Cortex of kidney (tissue), 1 donor: Measurements from ENCODE around the gene SP8.

Experiments
- DNase-seq: peaks from one replicate; lab custom pipeline; 2025; lab: John Stamatoyannopoulos, UW

The SP8 gene

DNA sequence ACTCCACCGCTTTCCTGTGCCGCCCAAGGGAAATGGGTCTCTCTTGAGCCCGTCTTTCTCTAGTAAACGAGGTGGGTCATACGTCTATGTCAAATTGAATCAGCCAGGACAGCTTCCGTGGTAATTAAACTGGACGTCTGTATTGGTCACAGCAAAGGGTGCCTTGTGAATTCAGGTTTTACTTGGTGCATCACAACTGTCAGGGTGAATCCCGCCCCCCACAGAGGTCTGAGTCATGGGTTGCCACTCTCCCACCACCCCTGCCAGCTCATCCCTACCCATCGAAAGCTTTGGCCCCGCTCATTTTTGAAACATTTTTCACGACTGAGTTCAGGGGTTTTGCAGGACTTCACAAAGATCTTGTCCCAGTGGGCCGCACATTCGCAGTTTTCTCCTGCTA lies 8.0 kb upstream of the SP8 start:
- DNase-seq = no peak

DNA sequence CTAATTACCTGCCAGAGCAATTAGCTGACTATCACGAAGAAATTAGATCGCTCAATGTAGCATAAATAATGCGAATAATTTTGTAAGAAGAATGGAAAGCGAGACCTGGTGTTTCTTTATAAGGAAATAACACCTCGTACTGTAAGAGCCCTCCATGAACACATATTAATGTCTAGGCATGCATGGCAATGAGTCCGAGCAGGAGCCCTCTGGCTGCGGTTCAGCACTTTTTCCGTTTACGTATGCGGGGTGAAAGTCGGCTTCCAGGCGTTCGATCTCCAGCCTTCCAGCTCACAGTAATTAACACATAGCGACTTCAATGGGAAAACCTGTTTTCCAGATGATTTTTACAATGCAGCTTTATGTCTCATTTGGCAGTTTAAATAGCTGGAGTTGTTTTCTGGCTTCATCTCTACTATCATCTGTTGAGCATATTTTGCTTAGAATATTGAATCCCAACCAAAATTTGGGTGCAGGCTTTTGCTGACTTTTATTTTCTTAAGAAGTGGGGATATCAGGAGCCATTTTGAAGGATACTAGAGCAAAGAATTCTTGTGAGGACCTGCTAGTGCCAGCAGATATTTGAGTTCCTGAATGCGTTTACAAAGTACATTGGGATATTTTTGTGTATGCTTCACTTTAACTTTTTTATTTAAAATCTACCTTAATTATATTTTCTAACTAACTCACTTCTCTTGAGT lies 7.2 kb upstream of the SP8 start:
- no peak for DNase-seq

DNA sequence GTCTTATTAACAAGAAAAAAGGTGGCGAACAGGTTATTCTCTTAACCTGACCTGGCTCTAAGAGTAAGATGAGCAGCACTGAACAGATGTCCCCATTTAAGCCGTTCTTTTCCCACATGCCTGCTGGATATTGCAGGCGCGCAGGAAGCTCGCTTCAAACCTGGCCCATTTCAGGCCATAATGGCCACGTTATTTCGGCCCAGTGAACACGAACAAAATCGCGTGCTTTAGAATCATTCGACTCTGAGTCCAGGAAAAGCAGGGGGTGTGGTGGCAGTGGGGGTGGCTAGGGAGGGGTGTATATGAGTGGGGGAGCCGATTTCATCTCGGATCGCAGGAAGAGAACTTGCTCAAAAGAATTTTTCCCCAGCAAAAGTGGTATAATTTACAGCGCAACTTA lies 6.6 kb upstream of the SP8 start:
- DNase-seq = no peak

DNA sequence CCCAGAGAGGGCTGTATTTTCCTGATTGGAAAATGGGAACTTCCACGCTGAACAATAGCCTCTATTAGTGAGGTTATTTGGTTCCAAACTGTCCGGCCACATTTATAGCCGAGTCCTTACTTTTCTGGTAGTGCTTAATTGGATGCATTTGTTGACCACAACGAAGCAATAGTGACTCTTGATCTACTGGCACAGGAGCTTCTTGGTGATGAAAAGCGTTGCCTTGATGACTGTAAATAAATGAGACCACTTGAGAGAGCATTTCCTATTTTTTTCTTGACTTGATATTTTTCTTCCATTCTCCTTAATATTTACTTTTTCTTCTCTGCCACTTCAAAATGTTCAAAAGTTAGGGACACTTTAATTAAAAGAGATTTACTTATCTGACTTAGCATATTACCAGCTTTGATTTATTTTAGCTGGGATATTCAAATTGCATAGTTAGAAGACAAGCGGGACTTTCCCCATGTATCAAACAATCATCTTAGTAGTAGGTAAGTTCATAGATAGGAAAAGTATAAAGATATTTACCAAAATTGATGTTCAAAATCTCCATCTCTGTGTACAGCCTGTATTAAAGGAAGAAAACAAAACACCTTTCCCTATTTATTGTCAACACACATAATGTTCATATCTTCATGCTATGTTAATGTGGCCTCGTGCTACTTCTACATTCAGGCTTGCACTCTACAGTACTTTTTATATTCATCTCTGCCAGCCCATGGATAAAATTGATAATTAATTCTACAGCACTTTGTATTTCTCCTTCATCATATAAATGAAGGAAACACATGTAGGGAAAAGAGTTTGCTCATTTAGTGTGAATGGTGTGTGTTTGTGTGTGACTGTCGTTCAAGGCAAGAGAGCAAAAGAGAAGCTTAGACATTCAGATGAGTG lies 5.1 kb upstream of the SP8 start:
- DNase-seq = no peak

DNA sequence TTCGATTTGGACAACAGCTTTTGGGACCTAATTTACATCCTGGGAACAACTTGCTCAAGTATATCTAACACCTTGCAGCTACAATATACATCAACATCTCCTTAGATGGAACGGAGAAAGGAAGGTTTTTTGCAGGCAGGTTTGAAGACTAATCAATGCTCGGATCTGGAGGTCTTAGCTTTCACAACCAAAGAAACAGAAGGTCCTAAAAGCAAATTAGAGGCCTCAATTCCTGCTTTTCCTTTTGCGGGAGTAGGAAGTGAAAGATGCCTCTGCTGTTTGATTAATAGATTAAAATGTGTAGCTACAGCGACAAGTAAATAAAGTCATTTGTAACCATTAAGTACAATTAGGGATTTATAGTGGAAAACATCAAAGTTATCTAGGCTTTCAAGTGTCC lies 3.7 kb upstream of the SP8 start:
- no peak for DNase-seq

DNA sequence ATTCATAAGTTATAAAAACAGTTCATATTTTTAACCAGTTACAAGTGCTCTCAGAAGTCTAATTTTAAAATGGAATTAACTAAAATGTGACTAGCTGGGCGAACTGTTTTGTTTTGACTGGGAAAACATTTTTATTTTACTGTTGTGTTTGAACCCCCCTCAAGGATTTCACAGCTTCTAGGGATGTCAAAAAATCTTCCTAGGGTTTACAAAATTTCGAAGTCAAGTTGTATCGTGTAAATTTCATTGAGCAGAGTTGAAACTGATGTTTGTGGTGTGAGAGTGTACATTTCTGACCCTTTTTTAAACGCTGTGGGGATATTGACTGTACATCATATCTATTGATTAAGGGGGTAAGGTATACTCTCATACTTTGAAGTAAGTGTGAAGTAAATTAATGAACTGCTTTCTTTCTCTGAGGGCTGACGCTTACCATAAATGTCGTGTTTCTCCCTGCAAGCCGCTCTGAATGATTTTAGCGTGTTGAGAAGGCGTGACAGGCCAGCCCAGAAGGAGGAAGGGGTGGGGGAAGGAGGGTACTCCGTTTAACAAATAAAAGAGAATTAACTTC lies 1.8 kb upstream of the SP8 start:
- DNase-seq = no peak

DNA sequence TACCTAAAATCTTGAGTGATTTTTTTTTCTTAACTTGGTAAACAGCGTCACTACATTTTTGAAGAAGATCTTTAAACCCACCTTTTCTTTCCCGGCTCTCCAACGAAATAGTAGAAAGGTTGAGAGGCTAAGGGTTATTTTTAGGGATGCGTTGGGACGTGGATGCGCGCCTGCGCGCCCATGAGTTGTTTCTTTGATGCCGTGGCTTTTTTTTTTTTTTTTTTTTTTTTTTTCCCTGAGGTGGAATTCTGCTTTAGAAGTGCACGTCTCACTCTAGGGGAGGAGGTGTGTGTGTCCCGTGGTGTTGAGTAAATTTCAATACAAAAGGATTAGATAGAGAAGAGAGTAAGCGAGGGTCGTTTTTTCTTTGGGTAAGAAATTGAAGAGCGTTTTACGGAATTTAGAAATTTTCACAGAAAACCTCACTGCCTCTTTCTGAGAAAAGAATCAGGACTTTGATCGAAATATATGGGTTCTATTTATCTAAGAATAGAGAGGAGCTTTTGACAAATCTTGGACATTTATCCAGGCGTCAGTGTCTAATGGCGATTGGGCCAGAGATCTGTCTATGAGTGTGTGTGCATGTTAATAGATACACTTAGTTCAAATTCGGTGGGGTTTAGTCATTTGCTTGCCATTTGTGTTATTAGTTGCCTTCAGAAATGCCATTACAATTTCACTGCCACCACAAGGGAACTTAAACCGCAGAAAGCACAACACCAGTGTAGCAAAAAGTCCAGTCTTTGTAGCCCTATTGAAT lies 1.2 kb upstream of the SP8 start:
- DNase-seq = no peak

DNA sequence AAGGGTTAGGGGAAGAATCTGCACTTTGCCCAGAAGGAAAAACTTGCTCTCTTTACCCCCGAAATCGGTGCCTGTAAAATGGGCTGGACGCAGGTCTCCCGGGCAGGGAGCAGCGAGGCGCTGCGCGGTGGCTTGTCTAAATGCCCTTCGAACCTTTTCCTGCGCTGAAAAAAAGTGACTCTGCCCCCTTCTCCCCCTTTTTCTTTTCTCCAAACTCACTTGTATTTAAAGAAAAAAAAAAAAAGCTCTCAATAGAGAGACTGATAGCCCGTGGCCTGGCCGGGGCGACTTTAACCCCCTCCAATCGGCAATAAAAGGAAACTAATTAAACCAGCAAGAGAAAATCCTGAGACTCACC lies 286 bp downstream of the SP8 start:
- DNase-seq = no peak

DNA sequence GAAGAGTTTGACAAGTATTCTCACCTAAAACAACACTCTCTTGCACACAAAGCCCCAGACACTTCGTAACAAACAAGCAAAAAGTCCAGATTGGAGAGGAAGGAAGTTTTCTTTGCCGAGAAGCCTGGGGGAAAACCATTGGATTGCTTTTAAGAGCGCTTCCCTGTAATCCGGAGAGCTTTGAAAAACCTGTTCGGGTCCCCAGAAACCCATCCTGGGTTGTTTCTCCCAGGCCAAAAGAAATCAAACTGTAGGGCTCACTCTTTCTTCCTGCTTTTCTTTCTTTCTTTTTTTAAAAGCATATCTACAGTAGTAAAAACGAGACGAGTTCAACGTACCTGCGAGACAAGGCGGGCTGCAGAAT lies 655 bp downstream of the SP8 start:
- DNase-seq = no peak

DNA sequence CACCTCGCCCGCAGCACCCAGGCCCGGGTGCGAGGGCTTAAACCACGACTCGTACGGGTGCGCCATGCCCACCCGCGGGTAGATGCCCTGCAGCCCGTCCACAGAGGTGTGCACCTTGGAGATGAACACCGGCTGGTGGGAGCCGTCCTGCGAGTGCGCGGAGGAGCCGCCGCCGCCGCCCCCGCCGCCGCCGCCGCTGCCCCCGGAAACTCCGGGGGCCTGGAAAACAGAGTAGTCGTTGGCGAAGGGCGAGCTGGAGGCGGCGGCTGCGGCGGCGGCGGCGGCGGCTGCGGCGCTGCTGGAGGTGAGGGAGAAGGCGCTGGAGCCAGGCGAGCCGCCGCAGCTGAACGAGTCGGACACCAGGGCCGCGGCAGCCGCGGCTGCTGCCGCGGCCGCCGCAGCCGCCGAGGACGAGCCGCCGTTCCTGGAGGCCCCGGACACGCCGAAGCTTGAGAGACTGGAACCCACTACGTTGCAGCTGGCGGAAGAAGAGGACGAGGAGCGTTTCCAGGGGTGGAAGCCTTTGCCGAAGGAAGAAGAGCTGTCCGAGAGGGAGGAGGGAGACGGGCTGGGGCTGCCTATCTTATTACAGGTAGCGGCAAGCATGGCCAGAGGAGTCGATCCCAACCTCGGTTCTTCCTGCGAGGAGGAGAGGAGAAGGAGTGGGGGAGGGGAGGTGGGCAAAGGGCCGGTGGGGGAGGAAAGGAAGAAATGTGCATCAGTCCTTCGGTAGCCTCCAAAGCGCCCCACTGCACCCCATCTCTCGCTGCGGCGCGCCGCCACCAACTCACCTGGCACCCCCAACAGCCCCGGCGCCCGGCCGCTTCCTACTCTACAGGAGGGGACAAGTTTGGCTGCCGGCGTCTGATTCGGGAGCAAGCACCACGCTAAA lies 1.3 kb downstream of the SP8 start:
- no peak for DNase-seq

DNA sequence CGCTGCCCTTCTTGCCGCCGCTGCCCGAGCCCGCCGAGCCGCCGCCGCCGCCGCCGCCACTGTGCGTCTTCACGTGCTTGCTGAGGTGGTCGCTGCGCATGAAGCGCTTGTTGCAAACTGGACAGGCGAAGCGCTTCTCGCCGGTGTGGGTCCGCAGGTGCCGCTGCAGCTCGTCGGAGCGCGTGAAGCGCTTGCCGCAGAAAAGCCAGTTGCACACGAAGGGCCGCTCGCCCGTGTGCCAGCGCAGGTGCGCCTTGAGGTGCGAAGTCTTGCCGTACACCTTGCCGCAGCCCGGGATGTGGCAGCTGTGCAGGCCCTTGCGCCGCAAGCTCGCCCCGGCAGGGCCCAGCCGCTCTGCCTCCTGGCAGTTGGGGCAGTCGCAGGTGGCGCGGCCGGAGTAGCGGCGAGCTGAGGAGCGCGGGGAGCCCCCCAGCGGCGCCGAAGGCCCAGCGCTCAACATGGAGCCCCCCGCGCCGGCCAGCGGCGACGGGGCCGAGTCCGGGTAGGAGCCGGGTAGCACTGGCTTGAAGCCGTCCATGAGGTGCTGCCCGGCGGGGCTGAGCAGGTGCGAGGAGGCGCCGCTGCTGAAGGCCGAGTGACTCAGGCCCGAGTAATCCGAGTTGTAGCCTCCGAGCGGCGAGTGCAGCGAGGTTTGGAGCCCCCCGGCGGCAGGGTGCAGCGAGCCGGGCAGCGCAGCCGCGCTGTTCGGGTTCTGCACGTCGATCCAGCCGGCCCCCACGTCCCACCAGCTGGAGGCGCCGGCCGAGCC lies 2.1 kb downstream of the SP8 start:
- DNase-seq = no peak

DNA sequence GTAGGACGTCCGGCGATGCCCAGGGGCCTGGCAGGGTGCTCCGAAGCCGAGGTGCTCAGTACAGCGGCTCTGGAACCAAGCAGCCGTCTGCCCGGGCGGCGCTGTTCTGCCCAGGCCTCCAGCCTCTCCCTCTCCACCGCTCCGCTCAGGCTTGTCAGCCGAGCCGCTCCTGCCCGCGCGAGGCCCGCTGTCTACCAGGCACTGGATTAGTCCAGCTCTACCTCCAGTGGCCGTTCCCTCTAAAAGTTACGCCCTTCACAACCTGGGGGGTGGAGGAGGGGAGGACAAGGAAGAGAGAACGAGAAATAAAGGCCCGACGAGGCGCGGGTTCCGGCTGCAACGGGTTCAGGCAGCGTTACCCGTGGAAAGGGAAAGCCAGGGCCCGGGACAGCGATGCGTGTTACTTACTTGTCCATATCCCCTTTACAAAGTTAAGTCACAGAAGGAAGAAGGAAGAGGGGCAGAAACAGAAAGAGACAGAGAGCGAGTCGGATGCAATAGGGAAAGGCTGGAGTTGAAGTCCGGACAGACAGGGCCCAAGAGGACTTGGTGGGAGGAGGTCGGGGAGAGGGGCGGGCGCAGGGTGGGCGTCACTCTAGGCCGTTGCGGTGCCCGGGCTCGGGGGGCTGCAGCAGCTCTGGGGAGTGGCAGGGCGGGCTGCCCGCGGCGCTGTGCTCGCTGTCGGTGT lies 2.8 kb downstream of the SP8 start:
- no peak for DNase-seq

DNA sequence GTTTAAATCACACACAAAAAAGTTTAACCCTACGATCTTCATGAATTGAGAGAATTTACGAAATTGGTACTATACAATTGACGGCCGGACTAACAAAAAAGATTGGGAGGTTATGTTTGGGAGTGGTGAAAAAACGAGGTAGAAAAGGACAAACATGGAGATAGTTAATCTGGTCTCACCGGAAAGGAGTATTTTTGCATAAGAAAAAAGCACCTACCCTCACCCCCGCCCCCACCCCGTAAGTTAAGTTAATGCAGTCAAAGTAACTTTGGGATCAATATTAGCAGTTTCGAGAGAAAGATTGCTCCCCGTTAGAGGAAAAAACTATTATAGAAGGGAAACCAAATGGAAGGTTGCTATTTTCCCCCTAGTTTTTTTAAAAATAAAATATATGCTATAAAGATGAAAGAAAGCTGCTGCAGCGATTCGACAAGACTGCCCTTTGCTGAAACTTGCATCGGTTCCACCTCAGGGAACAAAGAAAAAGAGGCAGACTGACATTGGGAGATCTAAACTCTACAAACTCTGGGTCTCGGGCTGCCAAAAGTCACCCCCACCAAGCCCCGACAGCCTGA lies 3.5 kb downstream of the SP8 start:
- DNase-seq = no peak

DNA sequence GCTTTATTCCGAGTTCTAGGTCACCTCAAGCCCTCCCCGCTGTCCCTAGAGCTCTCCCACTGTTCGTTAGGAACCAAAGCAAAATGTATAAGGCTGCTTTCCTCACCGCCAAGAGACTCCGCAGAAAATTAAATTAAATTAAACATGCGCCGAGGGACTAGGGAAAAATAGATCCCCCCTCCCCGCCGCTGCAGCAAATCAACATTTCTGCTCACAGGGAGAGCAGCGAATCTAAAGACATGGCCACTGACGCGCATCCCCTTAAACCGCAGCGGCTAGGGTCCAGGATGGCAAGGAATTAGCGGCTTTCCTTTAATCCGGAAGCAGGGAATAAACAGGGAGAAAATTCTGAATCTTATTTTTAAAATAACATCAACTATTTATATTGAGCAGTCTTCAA lies 7.6 kb downstream of the SP8 start:
- DNase-seq = no peak

DNA sequence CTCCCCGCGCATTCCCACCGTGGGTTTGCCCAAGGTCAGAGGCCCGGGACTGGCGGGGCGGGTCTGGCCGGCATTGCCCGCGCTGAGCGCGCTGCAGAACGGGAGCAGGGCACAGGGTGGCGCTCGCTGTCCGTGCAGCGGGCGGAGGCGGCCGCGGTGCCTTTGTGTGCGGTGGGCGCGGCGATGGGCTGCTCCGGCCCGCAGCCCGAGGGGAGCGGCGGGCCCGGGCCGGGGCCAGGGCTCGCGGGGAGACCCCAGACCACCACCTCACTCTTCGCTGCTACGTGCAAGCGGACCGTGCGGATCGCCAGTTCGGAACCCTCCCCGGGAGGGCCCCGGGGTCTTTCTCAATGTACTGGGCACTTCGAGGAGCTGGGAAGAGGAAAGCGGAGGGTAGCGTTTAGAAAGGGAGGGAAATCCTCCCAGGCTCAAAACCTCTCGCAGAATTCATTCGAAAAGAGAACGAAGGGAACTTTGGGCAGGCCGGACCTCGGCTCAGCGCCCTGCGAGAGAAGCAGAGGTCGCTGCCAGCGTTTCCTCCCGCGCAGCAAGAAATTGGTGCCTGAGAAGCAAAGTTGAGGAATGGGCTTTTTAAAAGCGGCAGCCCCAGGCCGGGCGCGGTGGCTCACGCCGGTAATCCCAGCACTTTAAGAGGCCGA lies 8.5 kb downstream of the SP8 start:
- DNase-seq = no peak

DNA sequence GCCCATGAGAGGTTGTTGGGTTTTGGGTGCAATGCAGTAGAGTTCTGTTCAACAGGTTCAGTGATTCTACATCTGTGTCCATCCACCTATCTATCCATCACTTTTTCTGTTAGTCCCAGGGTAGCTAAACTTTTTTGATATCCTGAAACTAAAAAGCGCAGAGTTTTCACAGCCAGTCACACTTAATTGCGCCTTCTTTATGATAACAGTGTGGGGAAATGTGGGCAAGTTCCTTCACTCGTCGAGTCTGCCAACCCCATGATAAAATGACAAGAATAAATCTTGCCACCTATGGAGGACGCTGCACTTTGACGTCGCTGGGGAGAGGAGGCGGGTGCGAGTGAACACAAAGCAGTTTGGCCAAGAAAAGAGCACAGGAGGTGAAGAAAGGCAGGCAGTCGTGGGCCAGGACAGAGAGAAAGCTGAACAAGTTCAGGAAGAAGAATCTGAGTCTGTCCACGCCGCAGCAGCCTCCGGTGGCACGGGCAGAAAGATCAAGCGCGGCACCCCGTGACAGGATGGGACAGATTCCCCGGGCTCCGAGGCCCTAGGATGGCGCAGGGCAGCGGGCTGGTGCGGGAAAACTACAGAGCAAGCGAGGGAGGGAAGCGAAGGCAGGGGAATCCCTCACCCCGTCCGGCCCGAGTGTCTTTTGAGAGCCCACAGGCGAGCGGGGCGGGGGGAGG lies 9.2 kb downstream of the SP8 start:
- DNase-seq = no peak

DNA sequence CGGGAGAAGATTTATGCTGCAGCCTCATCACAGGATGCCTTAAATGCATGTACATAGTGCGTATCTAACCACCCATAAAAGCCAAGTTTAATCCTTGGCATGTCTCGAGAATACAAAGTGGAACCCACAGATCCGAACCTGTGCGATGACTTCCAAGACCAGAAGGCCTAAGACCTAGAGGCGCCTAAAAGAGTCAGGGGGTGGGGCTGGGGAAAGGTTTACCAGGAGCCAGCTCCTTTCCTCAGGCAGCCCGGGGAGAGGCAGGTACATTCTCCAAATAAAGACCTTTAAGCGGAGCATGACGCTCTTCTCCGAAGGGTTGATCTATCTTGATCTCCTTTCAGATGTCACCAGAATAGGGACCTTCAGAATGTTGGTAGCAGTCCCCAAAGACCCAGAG lies 9.7 kb downstream of the SP8 start:
- DNase-seq = no peak

DNA sequence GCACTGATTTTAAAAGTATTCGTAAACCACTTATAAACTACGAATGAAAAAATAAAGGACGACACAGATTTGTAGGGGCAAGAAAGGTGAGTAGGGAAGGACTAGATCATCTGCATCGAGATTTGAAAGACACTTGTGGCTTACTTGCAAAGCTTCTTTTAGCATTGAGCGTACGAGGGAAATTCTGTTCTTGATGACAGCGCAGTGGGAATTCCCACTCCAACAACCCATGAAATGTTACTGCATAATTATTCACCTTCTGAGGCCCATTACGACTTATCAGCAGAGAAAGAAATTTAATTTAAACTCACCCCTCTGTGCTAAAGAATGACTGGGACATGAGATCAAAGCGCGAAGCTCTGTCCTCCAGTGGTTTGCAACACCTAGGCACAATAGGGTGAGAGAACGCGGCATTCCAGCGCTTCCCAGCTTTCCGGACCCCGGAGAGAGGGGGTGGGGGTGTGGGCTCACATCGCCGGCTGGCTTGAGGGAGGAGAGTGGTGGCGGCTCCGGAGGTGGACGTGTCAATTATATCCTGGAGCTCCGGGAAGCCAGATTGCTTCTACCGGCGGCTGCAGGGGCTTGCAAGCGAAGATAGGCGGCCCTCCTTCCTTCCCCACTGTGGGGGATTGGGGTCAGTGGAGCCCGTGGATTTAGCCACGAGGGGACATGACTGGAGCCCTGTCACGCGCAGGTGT lies 10.3 kb downstream of the SP8 start:
- DNase-seq = no peak
